Stimulated activated CD4-positive, alpha-beta T cell treated with anti-CD3 and anti-CD28 coated beads, Interleukin-12 subunit alpha, Interleukin-12 subunit beta, amount 100 ng/mL, for 4 hours (primary cell): ENCODE data around the gene RTEL1.
A peak's percentile ranks its signal among the peaks of the same experiment; 100 is the strongest.
"Not testable (repeated sequence)": the region's sequence is repeated elsewhere in the genome, so short reads cannot be mapped to it uniquely, and the experiment has no call there.

Source experiments
- DNase-seq: peaks from one replicate; pipeline ENCODE4 v3.0.0-alpha.2; 2020

RTEL1 gene

GRCh38 chr20:63657937-63658748, at the start of gene RTEL1:
TSS of gene RTEL1 (plus strand) at chr20:63658312. CDS start at chr20:63659403, 1,091 bp downstream.
- peak; percentile 84 for DNase-seq

GRCh38 chr20:63610581-63611435, 47.3 kb upstream of the RTEL1 start:
- no peak for DNase-seq

GRCh38 chr20:63611646-63612045, 46.5 kb upstream of the RTEL1 start:
- DNase-seq, result no peak

GRCh38 chr20:63612276-63612931, 45.7 kb upstream of the RTEL1 start:
- DNase-seq, result no peak

- not testable (repeated sequence) for DNase-seq
Measured at GRCh38 chr20:63613863-63614594, 44.1 kb upstream of the RTEL1 start.

- DNase-seq, result no peak
Measured at GRCh38 chr20:63617092-63617875, 40.8 kb upstream of the RTEL1 start.

GRCh38 chr20:63617876-63618265, 40.2 kb upstream of the RTEL1 start:
- DNase-seq, result no peak

GRCh38 chr20:63618291-63618980, 39.7 kb upstream of the RTEL1 start:
- DNase-seq, result no peak

GRCh38 chr20:63619086-63619485, 39.0 kb upstream of the RTEL1 start:
- no peak for DNase-seq

GRCh38 chr20:63619505-63619904, 38.6 kb upstream of the RTEL1 start:
- DNase-seq, result no peak

GRCh38 chr20:63620991-63621390, 37.1 kb upstream of the RTEL1 start:
- DNase-seq, result no peak

GRCh38 chr20:63622096-63622495, 36.0 kb upstream of the RTEL1 start:
- no peak for DNase-seq

GRCh38 chr20:63622732-63623131, 35.4 kb upstream of the RTEL1 start:
- no peak for DNase-seq

- DNase-seq, result no peak
Measured at GRCh38 chr20:63624486-63624885, 33.6 kb upstream of the RTEL1 start.

- DNase-seq, result no peak
Measured at GRCh38 chr20:63625771-63626423, 32.2 kb upstream of the RTEL1 start.

- DNase-seq, result peak; percentile 77
Measured at GRCh38 chr20:63626424-63627128, 31.5 kb upstream of the RTEL1 start, which contains the start of gene GMEB2. TSS of gene GMEB2 (minus strand) at chr20:63627101. CDS start at chr20:63619397, 7,704 bp downstream.

- DNase-seq, result peak; percentile 93
Measured at GRCh38 chr20:63627129-63627750, 30.9 kb upstream of the RTEL1 start.

- DNase-seq, result no peak
Measured at GRCh38 chr20:63627751-63628245, 30.3 kb upstream of the RTEL1 start.
